ENCODE results near the gene EML4.
A peak's percentile ranks its signal among the peaks of the same experiment; 100 is the strongest.

EML4 gene

DNA sequence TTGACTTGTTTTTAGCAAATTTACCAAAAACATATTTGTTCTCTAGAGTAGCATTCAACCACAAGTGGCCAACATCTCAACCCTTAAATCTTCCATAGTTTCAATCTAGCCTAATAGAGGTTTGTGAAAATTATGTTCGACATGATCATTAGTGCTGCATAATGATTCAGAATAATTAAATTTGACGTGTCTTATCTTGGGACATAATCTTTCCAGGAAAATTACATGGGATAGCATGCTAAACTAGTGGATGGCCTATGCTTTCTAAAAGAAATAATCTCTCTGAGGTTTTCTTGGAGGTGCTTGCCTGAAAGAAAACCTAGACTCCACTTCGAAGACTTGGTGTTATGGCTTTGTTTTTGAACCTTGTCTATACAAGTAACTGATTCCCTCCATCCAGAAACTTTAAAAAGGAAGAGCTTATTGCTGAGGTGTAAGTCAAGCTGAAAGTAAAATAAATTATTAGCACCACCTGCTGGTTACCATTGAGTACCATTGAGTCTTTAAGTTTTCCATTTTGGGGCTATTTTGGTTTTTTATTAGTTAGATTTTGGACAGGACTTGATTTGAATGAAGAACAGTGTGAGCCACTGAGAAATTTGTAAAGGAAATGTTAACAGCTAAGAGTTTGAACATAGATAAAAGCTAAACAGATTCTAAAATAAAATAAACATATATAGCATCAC, 159.1 kb downstream of the EML4 start:
- TF ChIP-seq, protein P1, sequence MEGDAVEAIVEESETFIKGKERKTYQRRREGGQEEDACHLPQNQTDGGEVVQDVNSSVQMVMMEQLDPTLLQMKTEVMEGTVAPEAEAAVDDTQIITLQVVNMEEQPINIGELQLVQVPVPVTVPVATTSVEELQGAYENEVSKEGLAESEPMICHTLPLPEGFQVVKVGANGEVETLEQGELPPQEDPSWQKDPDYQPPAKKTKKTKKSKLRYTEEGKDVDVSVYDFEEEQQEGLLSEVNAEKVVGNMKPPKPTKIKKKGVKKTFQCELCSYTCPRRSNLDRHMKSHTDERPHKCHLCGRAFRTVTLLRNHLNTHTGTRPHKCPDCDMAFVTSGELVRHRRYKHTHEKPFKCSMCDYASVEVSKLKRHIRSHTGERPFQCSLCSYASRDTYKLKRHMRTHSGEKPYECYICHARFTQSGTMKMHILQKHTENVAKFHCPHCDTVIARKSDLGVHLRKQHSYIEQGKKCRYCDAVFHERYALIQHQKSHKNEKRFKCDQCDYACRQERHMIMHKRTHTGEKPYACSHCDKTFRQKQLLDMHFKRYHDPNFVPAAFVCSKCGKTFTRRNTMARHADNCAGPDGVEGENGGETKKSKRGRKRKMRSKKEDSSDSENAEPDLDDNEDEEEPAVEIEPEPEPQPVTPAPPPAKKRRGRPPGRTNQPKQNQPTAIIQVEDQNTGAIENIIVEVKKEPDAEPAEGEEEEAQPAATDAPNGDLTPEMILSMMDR (conservative IDR thresholded peaks at IDR 0.05; ENCODE audit: control insufficient read depth, insufficient read depth, low read depth, low read length), result peak; percentile 58
- peak; percentile 60 for DNase-seq (ENCODE audit: low read depth)
- no peak overlapping the region for H3K4me3 ChIP-seq (ENCODE audit: control insufficient read depth, low read depth, low read length)

DNA sequence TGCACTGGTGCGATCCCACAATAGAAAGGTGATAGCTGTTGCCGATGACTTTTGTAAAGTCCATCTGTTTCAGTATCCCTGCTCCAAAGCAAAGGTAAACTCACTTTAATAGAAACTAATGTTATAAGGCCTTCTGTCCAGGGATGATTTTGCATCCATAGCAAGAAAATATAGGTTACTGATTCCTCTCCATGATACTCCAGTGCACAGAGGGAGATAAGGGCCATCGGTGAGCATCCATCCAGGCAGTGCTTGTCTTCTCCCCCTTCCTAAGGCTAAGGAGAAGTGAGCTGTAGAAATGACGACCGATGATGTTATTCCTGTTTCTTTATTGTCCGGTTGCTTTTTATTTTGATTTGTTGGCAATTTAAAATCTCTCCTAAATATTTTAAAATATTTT, 159.8 kb downstream of the EML4 start:
- TF ChIP-seq, protein P1 (conservative IDR thresholded peaks at IDR 0.05; ENCODE audit: control insufficient read depth, insufficient read depth, low read depth, low read length), result no peak
- no peak overlapping the region for H3K4me3 ChIP-seq (ENCODE audit: control insufficient read depth, low read depth, low read length)
- DNase-seq (ENCODE audit: low read depth), result no peak

DNA sequence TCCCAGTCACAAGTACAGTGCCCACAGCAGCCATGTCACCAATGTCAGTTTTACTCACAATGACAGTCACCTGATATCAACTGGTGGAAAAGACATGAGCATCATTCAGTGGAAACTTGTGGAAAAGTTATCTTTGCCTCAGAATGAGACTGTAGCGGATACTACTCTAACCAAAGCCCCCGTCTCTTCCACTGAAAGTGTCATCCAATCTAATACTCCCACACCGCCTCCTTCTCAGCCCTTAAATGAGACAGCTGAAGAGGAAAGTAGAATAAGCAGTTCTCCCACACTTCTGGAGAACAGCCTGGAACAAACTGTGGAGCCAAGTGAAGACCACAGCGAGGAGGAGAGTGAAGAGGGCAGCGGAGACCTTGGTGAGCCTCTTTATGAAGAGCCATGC, 160.6 kb downstream of the EML4 start:
- no peak overlapping the region for H3K4me3 ChIP-seq (ENCODE audit: control insufficient read depth, low read depth, low read length)
- TF ChIP-seq, protein P1 (conservative IDR thresholded peaks at IDR 0.05; ENCODE audit: control insufficient read depth, insufficient read depth, low read depth, low read length), result no peak
- no peak for DNase-seq (ENCODE audit: low read depth)

DNA sequence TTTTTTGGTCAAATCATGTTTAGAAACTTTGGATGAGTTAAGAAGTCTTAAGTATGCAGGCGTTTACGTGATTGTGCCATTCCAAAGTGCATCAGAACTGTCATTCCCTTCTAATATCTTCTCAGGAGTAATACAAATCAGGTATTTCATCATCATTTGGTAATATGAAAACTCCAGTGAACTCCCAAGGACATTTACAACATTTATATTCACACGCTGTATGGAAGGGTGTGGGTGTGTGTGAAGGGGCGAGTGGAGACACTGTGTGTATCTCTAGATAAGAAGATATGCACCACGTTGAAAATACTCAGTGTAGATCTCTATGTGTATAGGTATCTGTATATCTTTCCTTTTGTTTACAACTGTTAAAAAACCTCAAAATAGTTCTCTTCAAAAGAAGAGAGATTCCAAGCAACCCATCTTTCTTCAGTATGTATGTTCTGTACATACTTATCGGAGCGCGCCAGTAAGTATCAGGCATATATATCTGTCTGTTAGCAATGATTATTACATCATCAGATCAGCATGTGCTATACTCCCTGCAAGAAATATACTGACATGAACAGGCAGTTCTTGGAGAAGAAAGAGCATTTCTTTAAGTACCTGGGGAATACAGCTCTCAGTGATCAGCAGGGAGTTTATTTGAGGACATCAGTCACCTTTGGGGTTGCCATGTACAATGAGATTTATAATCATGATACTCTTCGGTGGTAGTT, 162.6 kb downstream of the EML4 start:
- DNase-seq (ENCODE audit: low read depth), result peak; percentile 39
- no peak overlapping the region for H3K4me3 ChIP-seq (ENCODE audit: control insufficient read depth, low read depth, low read length)
- TF ChIP-seq, protein P1 (conservative IDR thresholded peaks at IDR 0.05; ENCODE audit: control insufficient read depth, insufficient read depth, low read depth, low read length), result no peak

DNA sequence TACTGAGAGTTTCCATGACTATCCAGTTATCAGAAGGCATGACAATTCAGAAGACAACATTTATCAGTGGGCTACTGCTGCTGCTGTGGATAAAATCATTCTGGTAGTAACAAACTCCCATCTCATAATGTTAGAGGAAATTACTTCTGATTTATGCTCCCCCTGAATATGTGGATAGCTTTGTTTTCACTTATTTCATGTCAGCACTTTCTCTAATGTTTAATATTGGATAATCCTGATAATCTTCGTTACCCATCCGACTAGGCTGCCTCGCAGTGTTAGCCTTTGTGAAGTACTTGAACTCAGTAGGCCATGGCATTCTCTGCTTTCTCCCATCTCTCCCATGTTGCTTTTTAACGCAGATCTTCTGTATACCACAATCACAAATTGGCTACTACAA, 163.4 kb downstream of the EML4 start:
- H3K4me3 ChIP-seq (ENCODE audit: control insufficient read depth, low read depth, low read length), result no peak overlapping the region
- DNase-seq (ENCODE audit: low read depth), result no peak
- TF ChIP-seq, protein P1 (conservative IDR thresholded peaks at IDR 0.05; ENCODE audit: control insufficient read depth, insufficient read depth, low read depth, low read length), result no peak

DNA sequence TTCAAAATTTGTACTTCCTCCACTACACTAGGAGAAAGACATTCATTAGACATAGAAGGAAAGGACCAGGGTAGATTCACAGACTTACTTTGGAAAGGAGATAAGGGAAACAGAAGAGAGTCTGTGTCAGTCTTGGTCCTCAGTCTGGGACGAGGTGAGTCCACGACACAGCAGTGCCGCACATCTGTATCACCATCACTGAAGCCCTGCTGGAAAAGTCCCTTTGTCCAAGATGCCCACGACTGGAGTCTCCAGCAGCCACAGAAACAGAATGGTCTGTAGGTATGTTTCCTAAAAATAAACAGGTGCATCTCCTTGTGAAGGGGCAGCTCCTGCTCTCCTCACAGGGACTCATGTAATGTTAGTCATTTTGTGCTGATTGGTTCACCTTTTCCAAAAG, 164.4 kb downstream of the EML4 start:
- no peak overlapping the region for H3K4me3 ChIP-seq (ENCODE audit: control insufficient read depth, low read depth, low read length)
- TF ChIP-seq, protein P1 (conservative IDR thresholded peaks at IDR 0.05; ENCODE audit: control insufficient read depth, insufficient read depth, low read depth, low read length), result no peak
- DNase-seq (ENCODE audit: low read depth), result no peak

Data from fibroblast of mammary gland (primary cell).